Caco-2 (cell line): Measurements from ENCODE around the gene RNF151. TPM values are rescaled to one million over a fixed set of nuclear protein-coding genes. Genes with fewer than 3 reads are reported as not detected.

Experiments used
- BruUV-seq: library from RNA; stranded (reverse); fragments of 400-500 nt; replicated peaks from 2 replicates; lab custom pipeline; 2021; lab: Mats Ljungman, UMichigan
- CTCF ChIA-PET: fragments of 300-600 bp; sonication (Branson Sonifier 250); formaldehyde crosslinking; loops from one replicate; lab custom pipeline; 2022; ENCODE audit warnings: antibody characterized with exemption; lab: Charles Lee
- POLR2A ChIA-PET: fragments of 300-600 bp; sonication (Branson Sonifier 250); formaldehyde crosslinking; loops from one replicate; lab custom pipeline; 2022; ENCODE audit warnings: antibody characterized with exemption; lab: Charles Lee
- DNase-seq, 2 experiments: peaks; one replicate each; pipeline versions ENCODE4 v3.0.0 to v3.0.0-alpha.2; 2020 to 2022
- H3K27me3 ChIP-seq: replicated peaks from 2 replicates; pipeline ENCODE4 v1.6.0; 2011; ENCODE audit warnings: low read length; ENCODE audit not compliant: control insufficient read depth, insufficient read depth
- H3K36me3 ChIP-seq: 2 replicates; pipeline ENCODE4 v1.5.1; 2011; ENCODE audit warnings: low read length; ENCODE audit not compliant: control insufficient read depth, insufficient read depth
- H3K4me1 ChIP-seq: fragments of 250-450 bp; sonication (Bioruptor Pico); 2 replicates; pipeline ENCODE4 v1.5.1; 2020; ENCODE audit warnings: mild to moderate bottlenecking
- H3K4me3 ChIP-seq: 2 replicates; pipeline ENCODE4 v1.5.1; 2011; ENCODE audit warnings: low read depth, mild to moderate bottlenecking, control low read depth, low read length
- H3K9me3 ChIP-seq: fragments of 250-450 bp; sonication (Bioruptor Pico); 2 replicates; pipeline ENCODE4 v1.5.1; 2020; ENCODE audit warnings: mild to moderate bottlenecking, moderate library complexity
- H3K27ac Mint-ChIP-seq: one replicate; pipeline ENCODE4 v1.8.0; 2022; ENCODE audit warnings: mixed read lengths; ENCODE audit not compliant: unreplicated experiment
- H3K27me3 Mint-ChIP-seq: one replicate; pipeline ENCODE4 v1.8.0; 2022; ENCODE audit warnings: mixed read lengths; ENCODE audit not compliant: insufficient read depth, unreplicated experiment
- H3K36me3 Mint-ChIP-seq: one replicate; pipeline ENCODE4 v1.8.0; 2022; ENCODE audit warnings: mild to moderate bottlenecking, mixed read lengths; ENCODE audit not compliant: insufficient read depth, unreplicated experiment
- H3K4me1 Mint-ChIP-seq: one replicate; pipeline ENCODE4 v1.8.0; 2022; ENCODE audit warnings: low read depth, mixed read lengths; ENCODE audit not compliant: unreplicated experiment
- H3K4me3 Mint-ChIP-seq: one replicate; pipeline ENCODE4 v1.8.0; 2022; ENCODE audit warnings: mild to moderate bottlenecking, moderate library complexity, mixed read lengths; ENCODE audit not compliant: unreplicated experiment
- H3K9me3 Mint-ChIP-seq: one replicate; pipeline ENCODE4 v1.8.0; 2022; ENCODE audit warnings: mixed read lengths; ENCODE audit not compliant: unreplicated experiment
- CTCF ChIP-seq, 2 experiments: fragments of 200-600 bp in 1 of 2; IDR thresholded peaks; 1 replicate in 1 of 2; 2 replicates in 1 of 2; pipeline versions ENCODE4 v1.5.1 to v1.8.0; 2011 to 2022; ENCODE audit warnings: antibody characterized with exemption in 1 of 2, control low read depth in 1 of 2, inconsistent platforms in 1 of 2, low read depth in 1 of 2, low read length in 1 of 2, mild to moderate bottlenecking in 1 of 2, moderate library complexity in 1 of 2; ENCODE audit not compliant: insufficient read depth in 1 of 2, severe bottlenecking in 1 of 2, unreplicated experiment in 1 of 2
- intact Hi-C: fragments of 100-400 bp; cut with micrococcal nuclease; formaldehyde crosslinking; loops from one replicate; pipeline ENCODE4 v1.10.0; 2022; ENCODE audit not compliant: unreplicated experiment
- total RNA-seq: library from RNA; stranded (reverse); gene quantifications from 2 replicates; pipeline ENCODE4 v1.2.3, GENCODE V29; 2022

The RNF151 gene
- total RNA-seq, 1 experiment from 2014 or later: not detected

- Histone ChIP-seq H3K36me3 (no peaks in the 10 kb centered on the region; the same call in 1 of the 2 replicates), H3K4me3 (no peak overlapping the region), H3K4me1 (no peaks in the 10 kb centered on the region), H3K27me3 (no peaks in the 10 kb centered on the region), H3K9me3 (no peaks in the 10 kb centered on the region)
- no peak for DNase-seq
- no peak for TF ChIP-seq CTCF (IDR thresholded peaks at IDR 0.05; ENCODE audit: insufficient read depth in 1 of 2, low read depth in 1 of 2, low read length in 1 of 2, severe bottlenecking in 1 of 2, unreplicated experiment in 1 of 2)
- Mint-ChIP-seq H3K27me3 (no peaks in the 10 kb centered on the region), H3K36me3 (peaks cover 30% of the 10 kb centered on the region), H3K9me3 (no peaks in the 10 kb centered on the region), H3K4me1 (peaks cover 9% of the 10 kb centered on the region), H3K27ac (no peak overlapping the region), H3K4me3 (no peak overlapping the region)
- BruUV-seq: no TSS peak
- ChIA-PET POLR2A (no interaction called here), CTCF (no interaction called here)
- intact Hi-C loops: no loop called here
Measured at GRCh38 chr16:1975432-1976215, 9.0 kb downstream of the RNF151 start.

- no peak for DNase-seq
- Mint-ChIP-seq H3K9me3 (no peaks in the 10 kb centered on the region), H3K27ac (no peak overlapping the region), H3K27me3 (no peaks in the 10 kb centered on the region), H3K4me3 (no peak overlapping the region), H3K4me1 (peaks cover 9% of the 10 kb centered on the region), H3K36me3 (peaks cover 34% of the 10 kb centered on the region)
- no peak for TF ChIP-seq CTCF (IDR thresholded peaks at IDR 0.05; ENCODE audit: insufficient read depth in 1 of 2, low read depth in 1 of 2, low read length in 1 of 2, severe bottlenecking in 1 of 2, unreplicated experiment in 1 of 2)
- intact Hi-C loops: no loop called here
- Histone ChIP-seq H3K36me3 (no peaks in the 10 kb centered on the region; the same call in 1 of the 2 replicates), H3K9me3 (no peaks in the 10 kb centered on the region), H3K4me3 (no peak overlapping the region), H3K27me3 (no peaks in the 10 kb centered on the region), H3K4me1 (no peaks in the 10 kb centered on the region)
- ChIA-PET CTCF (no interaction called here), POLR2A (no interaction called here)
- no TSS peak for BruUV-seq
Measured at GRCh38 chr16:1976216-1976520, 9.5 kb downstream of the RNF151 start.

GRCh38 chr16:1976951-1977874 is 10.6 kb downstream of the RNF151 start:
- no peak overlapping the region for H3K4me3 ChIP-seq
- BruUV-seq: no TSS peak
- Mint-ChIP-seq H3K27me3 (no peaks in the 10 kb centered on the region), H3K27ac (no peak overlapping the region), H3K4me1 (peaks cover 9% of the 10 kb centered on the region), H3K4me3 (no peak overlapping the region), H3K9me3 (no peaks in the 10 kb centered on the region), H3K36me3 (peaks cover 28% of the 10 kb centered on the region)
- H3K36me3 ChIP-seq: no peaks in the 10 kb centered on the region; the same call in 1 of the 2 replicates
- TF ChIP-seq CTCF (IDR thresholded peaks at IDR 0.05; ENCODE audit: insufficient read depth in 1 of 2, low read depth in 1 of 2, low read length in 1 of 2, severe bottlenecking in 1 of 2, unreplicated experiment in 1 of 2): no peak
- H3K27me3 ChIP-seq: no peaks in the 10 kb centered on the region
- intact Hi-C loops: no loop called here
- no peaks in the 10 kb centered on the region for H3K4me1 ChIP-seq
- no peak for DNase-seq
- H3K9me3 ChIP-seq: no peaks in the 10 kb centered on the region
- POLR2A ChIA-PET: no interaction called here
- CTCF ChIA-PET: no interaction called here
